GM12891 (cell line): ENCODE measurements around the gene ZFYVE9. TPM values are rescaled to one million over a fixed set of nuclear protein-coding genes. Genes with fewer than 3 reads are reported as not detected.
"Not testable (repeated sequence)": the region's sequence is repeated elsewhere in the genome, so short reads cannot be mapped to it uniquely, and the experiment has no call there.

Experiments used
- DNase-seq: peaks from one replicate; pipeline ENCODE4 v3.0.0; 2011; ENCODE audit warnings: low spot score; ENCODE audit not compliant: insufficient read length
- FAIRE-seq: peaks from 2 replicates; lab custom pipeline; 2011; peaks lifted over from hg19 to GRCh38; lab: Jason Lieb, UNC
- PAX5 ChIP-seq: IDR thresholded peaks from 2 replicates; pipeline ENCODE4 v1.6.1; 2011; ENCODE audit warnings: low read length, moderate library complexity, mild to moderate bottlenecking; ENCODE audit not compliant: insufficient read depth, severe bottlenecking
- POLR2A ChIP-seq: IDR thresholded peaks from 2 replicates; pipeline ENCODE4 v1.6.1; 2011; ENCODE audit warnings: low read depth, low read length, control low read depth
- POLR2AphosphoS5 ChIP-seq: IDR thresholded peaks from 2 replicates; pipeline ENCODE4 v1.6.1; 2011; ENCODE audit warnings: low read depth, low read length, control low read depth
- POU2F2 ChIP-seq: IDR thresholded peaks from 2 replicates; pipeline ENCODE4 v1.6.1; 2011; ENCODE audit warnings: low read depth, mild to moderate bottlenecking, control low read depth, low read length, moderate library complexity
- SPI1 ChIP-seq: IDR thresholded peaks from 2 replicates; pipeline ENCODE4 v1.6.1; 2011; ENCODE audit warnings: low read depth, low read length, control low read depth
- TAF1 ChIP-seq: IDR thresholded peaks from 2 replicates; pipeline ENCODE4 v1.6.1; 2011; ENCODE audit warnings: low read depth, low read length, control low read depth
- polyA plus RNA-seq: library from polyadenylated mRNA; unstranded; fragments of >200 nt; gene quantifications from one replicate; pipeline ENCODE4 v1.2.1, GENCODE V29; 2012; ENCODE audit warnings: low read depth, missing spikeins, inconsistent platforms; ENCODE audit not compliant: missing spikeins

The ZFYVE9 gene
- polyA plus RNA-seq = 3.0 TPM

GRCh38 chr1:52141513-52142219 lies at the start of gene ZFYVE9:
Gene ZFYVE9, plus strand, starts transcription at chr1:52142089. Its CDS starts 91,118 bp downstream, at chr1:52233207.
- FAIRE-seq (peak; percentile 91), DNase-seq (peak; percentile 56)
- TF ChIP-seq POU2F2 = no peak; the same call in 1 of the 2 replicates
- peak; percentile 50; the same call in 1 of the 2 replicates for TF ChIP-seq TAF1
- TF ChIP-seq POLR2A = no peak; the same call in 1 of the 2 replicates
- TF ChIP-seq SPI1 = no peak
- TF ChIP-seq PAX5 = no peak

GRCh38 chr1:52094300-52094699 lies 47.6 kb upstream of the ZFYVE9 start:
- FAIRE-seq, DNase-seq: not testable (repeated sequence)

- DNase-seq = no peak
- TF ChIP-seq POLR2AphosphoS5 = no peak
- no peak for TF ChIP-seq TAF1
- no peak for TF ChIP-seq PAX5
- no peak for TF ChIP-seq SPI1
- TF ChIP-seq POLR2A = no peak
- no peak for TF ChIP-seq POU2F2
- no peak for FAIRE-seq
Measured at GRCh38 chr1:52096216-52096615, 45.7 kb upstream of the ZFYVE9 start.

GRCh38 chr1:52098139-52098871 lies 43.6 kb upstream of the ZFYVE9 start:
- DNase-seq (no peak), FAIRE-seq (peak; percentile 74)
- TF ChIP-seq TAF1 = no peak
- no peak for TF ChIP-seq POLR2A
- TF ChIP-seq POLR2AphosphoS5 = no peak
- no peak for TF ChIP-seq SPI1
- no peak for TF ChIP-seq POU2F2
- TF ChIP-seq PAX5 = no peak

- TF ChIP-seq POU2F2 (no peak), POLR2A (no peak), PAX5 (no peak), SPI1 (no peak), TAF1 (no peak)
- peak; percentile 84 for FAIRE-seq
- no peak for DNase-seq
Measured at GRCh38 chr1:52102336-52103013, 39.4 kb upstream of the ZFYVE9 start.

GRCh38 chr1:52111492-52111891 lies 30.4 kb upstream of the ZFYVE9 start:
- DNase-seq = no peak
- no peak for FAIRE-seq
- TF ChIP-seq POLR2A (no peak), SPI1 (peak; percentile 33; the same call in 1 of the 2 replicates), TAF1 (no peak), PAX5 (no peak), POU2F2 (no peak)

- no peak for TF ChIP-seq POLR2AphosphoS5
- TF ChIP-seq SPI1 = no peak
- no peak for TF ChIP-seq POLR2A
- no peak for TF ChIP-seq POU2F2
- TF ChIP-seq TAF1 = no peak
- TF ChIP-seq PAX5 = no peak
- no peak for FAIRE-seq
- DNase-seq = no peak
Measured at GRCh38 chr1:52112489-52112888, 29.4 kb upstream of the ZFYVE9 start.

GRCh38 chr1:52119301-52120079 lies 22.4 kb upstream of the ZFYVE9 start:
- TF ChIP-seq TAF1 (no peak), POU2F2 (no peak), SPI1 (no peak), POLR2AphosphoS5 (no peak), POLR2A (no peak), PAX5 (no peak)
- no peak for DNase-seq
- FAIRE-seq = no peak
